ENCODE results near the gene BRINP1. TPM values are rescaled to one million over a fixed set of nuclear protein-coding genes. Genes with fewer than 3 reads are reported as not detected.

The BRINP1 gene
- total and polyA plus RNA-seq, 2 of the 8 experiments (the other 6 are each of a cell fraction or from before 2014, with no cell fraction given) = 19.5 to 20.5 TPM

DNA sequence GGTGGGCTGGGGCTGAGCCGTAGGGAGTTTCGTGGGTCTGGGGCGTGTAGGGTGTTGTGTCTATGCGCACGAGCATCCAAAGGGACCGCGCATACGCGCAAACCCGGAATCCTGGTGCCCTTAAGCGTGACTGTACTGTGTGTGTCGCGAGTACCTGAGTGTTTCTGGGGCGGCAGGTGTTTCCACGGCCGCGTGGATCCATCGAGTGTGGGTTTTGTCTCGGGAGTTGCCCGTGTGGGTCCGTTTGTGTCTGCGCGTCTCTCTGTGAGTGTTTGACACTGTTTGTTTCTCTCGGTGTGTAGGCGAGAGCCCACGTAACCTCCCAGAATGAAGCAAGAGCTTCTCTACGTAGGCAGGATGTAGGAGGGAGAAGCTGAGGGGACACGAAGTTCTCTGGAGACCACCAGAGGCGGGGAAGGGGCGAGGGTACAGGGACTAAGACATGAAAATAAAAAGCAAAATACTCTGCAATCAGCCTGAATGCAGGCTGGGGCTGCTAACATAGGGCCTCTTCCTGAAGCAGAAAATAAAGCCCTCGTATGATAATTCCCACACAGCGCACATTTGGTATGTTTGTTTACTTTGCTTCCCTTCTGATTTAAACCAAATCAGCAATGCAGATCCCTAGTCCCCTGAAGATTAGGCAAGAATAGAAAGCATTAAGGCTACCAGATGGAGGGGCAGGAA, 588 bp upstream of the BRINP1 start:
- Histone ChIP-seq H2BK12ac (ENCODE audit: low read depth, low read length) (no peak overlapping the region), H2BK15ac (ENCODE audit: low read length) (peak overlapping the region; percentile 48; the same call in 1 of the 2 replicates), H3K79me1 (ENCODE audit: low read depth, low read length) (no peaks in the 10 kb centered on the region), H3K36me3 (ENCODE audit: control insufficient read depth in 2 of 4, insufficient read depth in 4 of 4, low read length in 3 of 4) (no peaks in the 10 kb centered on the region), H4K20me1 (replicated peaks in 1 of 2; ENCODE audit: control insufficient read depth in 1 of 2, insufficient read depth in 2 of 2, low read length in 2 of 2) (peaks cover 0 to 4% of the 10 kb centered on the region in 2 experiments), H4K5ac (ENCODE audit: insufficient read length, low read depth, low read length) (no peak overlapping the region), H3K4me3 (ENCODE audit: extremely low read depth in 1 of 4, insufficient read depth in 2 of 4, low read depth in 3 of 4, low read length in 4 of 4) (peak overlapping the region; percentile 85 to 97 (median 88)), H3K9me3 (ENCODE audit: insufficient read depth in 2 of 2, low read depth in 1 of 2, low read length in 1 of 2) (no peaks in the 10 kb centered on the region), H3K4ac (replicated peaks; ENCODE audit: insufficient read length, low read depth, low read length) (no peak overlapping the region), H2AK5ac (ENCODE audit: low read depth, low read length) (no peak overlapping the region), H2AFZ (ENCODE audit: low read length) (peak overlapping the region; percentile 88), H2BK20ac (ENCODE audit: low read length) (no peak overlapping the region), H3K14ac (ENCODE audit: insufficient read length) (no peak overlapping the region), H2BK5ac (ENCODE audit: low read depth, low read length) (0 out of 2 replicates have a peak overlapping the region, but pooled peaks have one; percentile 11), H3K56ac (replicated peaks; ENCODE audit: insufficient read length, low read depth, low read length) (no peak overlapping the region), H4K8ac (ENCODE audit: extremely low read depth, insufficient read depth, low read length) (no peak overlapping the region), H3K4me1 (replicated peaks in 1 of 4; ENCODE audit: control insufficient read depth in 3 of 4, insufficient read depth in 4 of 4, low read length in 3 of 4) (peaks cover 3 to 15% (median 5%) of the 10 kb centered on the region in 4 experiments; a peak in 6 of 7 replicates), H3K23ac (ENCODE audit: insufficient read length) (no peak overlapping the region), H4K91ac (replicated peaks; ENCODE audit: insufficient read length, low read length) (no peak overlapping the region), H3K79me2 (ENCODE audit: control insufficient read depth in 1 of 2, insufficient read depth in 2 of 2, low read length in 2 of 2) (peaks cover 0 to 14% of the 10 kb centered on the region in 2 experiments; a peak in 2 of 4 replicates), H3K9ac (replicated peaks in 1 of 4; ENCODE audit: extremely low read depth in 1 of 4, low read depth in 3 of 4, low read length in 3 of 4) (no peak overlapping the region; a peak in 1 of 7 replicates), H3K27ac (ENCODE audit: low read depth, low read length) (no peak overlapping the region), H2BK120ac (replicated peaks; ENCODE audit: low read depth, low read length) (no peak overlapping the region), H3K4me2 (ENCODE audit: insufficient read depth in 1 of 2, low read depth in 2 of 2, low read length in 2 of 2) (peak overlapping the region; percentile 97 to 98), H3K18ac (ENCODE audit: extremely low read depth, low read length) (no peak overlapping the region), H3K27me3 (replicated peaks in 1 of 4; ENCODE audit: control insufficient read depth in 3 of 4, extremely low read depth in 1 of 4, insufficient read depth in 3 of 4, low read length in 3 of 4) (peaks cover 0 to 8% (median 5%) of the 10 kb centered on the region in 4 experiments; a peak in 5 of 7 replicates), H3K23me2 (ENCODE audit: low read depth, low read length) (peaks cover 16% of the 10 kb centered on the region)
- POLR2A ChIA-PET (ENCODE audit: partially characterized antibody) = no interaction called here
- CTCF ChIA-PET (ENCODE audit: partially characterized antibody) = interaction anchor here (1.0 to 1.9 kb wide), 5 partner anchors 9 to 979 kb away, joined by 3 to 5 read pairs (median 4); no protein-coding TSS in a partner anchor
- 7% methylated on average over 23 of the region's 32 CpGs; no CpG with 5 or more reads in 1 of the 2 experiments for WGBS, 2 experiments (ENCODE audit: extremely low coverage in 1 of 2, insufficient coverage in 1 of 2, insufficient read length in 1 of 2, insufficient replicate concordance in 2 of 2, low coverage in 1 of 2, low lambda C conversion rate in 2 of 2, missing lambda C conversion rate in 1 of 2)
- DNase-seq (ENCODE audit: low read depth in 1 of 2, low spot score in 2 of 2) (no peak), FAIRE-seq (no peak)
- TF ChIP-seq FOSL1 (IDR thresholded peaks at IDR 0.05; ENCODE audit: insufficient read depth, low read depth, low read length) (no peak), TAF1 (IDR thresholded peaks at IDR 0.05; ENCODE audit: low read depth, low read length) (no peak), HDAC2 (IDR thresholded peaks at IDR 0.05; ENCODE audit: borderline replicate concordance in 1 of 2, low read depth in 2 of 2, low read length in 2 of 2) (no peak), RBBP5 (IDR thresholded peaks at IDR 0.05; ENCODE audit: borderline replicate concordance, low read depth, low read length) (no peak), GTF2F1 (IDR thresholded peaks at IDR 0.05; ENCODE audit: borderline replicate concordance, low read depth, low read length) (no peak), RXRA (IDR thresholded peaks at IDR 0.05; ENCODE audit: insufficient read depth, low read depth, low read length) (no peak), JUN (IDR thresholded peaks at IDR 0.05; ENCODE audit: low read depth, low read length) (no peak), RFX5 (IDR thresholded peaks at IDR 0.05; ENCODE audit: borderline replicate concordance, low read depth, low read length) (no peak), EZH2 (IDR thresholded peaks at IDR 0.05; ENCODE audit: low read depth, low read length, severe bottlenecking) (no peak), POLR2A (IDR thresholded peaks at IDR 0.05; ENCODE audit: control extremely low read depth in 1 of 2, low read depth in 2 of 2, low read length in 2 of 2) (no peak), BACH1 (IDR thresholded peaks at IDR 0.05; ENCODE audit: low read length) (no peak)
- TF ChIP-seq, protein P1, sequence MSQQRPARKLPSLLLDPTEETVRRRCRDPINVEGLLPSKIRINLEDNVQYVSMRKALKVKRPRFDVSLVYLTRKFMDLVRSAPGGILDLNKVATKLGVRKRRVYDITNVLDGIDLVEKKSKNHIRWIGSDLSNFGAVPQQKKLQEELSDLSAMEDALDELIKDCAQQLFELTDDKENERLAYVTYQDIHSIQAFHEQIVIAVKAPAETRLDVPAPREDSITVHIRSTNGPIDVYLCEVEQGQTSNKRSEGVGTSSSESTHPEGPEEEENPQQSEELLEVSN (IDR thresholded peaks at IDR 0.05) = no peak
